GM18498 (cell line): ENCODE measurements around the gene KRR1.
"Not testable (repeated sequence)": the region's sequence is repeated elsewhere in the genome, so short reads cannot be mapped to it uniquely, and the experiment has no call there.

Source experiments
- ATAC-seq: cut with Tn5 transposase; IDR thresholded peaks from one replicate; pipeline ENCODE4 v1.9.1; 2021; ENCODE audit warnings: mild to moderate bottlenecking, moderate library complexity; ENCODE audit not compliant: unreplicated experiment

KRR1 gene

DNA sequence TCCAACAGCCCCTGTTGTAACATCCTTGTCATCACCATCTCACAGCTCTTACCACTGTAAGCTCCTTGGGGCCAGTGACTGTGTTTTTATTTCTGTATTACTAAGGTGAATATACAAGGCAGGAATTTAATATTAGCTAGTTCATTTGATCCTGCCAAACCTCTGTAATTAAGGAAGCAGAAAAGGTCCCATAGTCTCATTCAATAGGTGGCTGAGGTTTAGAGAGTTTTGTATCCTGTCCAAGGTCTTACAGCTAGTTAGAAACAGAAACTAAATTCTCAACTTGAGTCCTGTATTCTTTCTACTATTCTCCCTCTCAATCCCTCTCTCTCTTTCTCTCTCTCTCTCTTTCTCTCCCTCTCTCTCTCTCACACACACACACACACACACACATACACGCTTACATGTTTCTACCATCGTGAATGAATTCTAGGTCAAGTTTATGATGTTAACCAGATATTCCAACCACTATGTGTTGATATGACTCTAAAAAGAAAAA, 31.4 kb downstream of the KRR1 start:
- peak; percentile 37 for ATAC-seq

DNA sequence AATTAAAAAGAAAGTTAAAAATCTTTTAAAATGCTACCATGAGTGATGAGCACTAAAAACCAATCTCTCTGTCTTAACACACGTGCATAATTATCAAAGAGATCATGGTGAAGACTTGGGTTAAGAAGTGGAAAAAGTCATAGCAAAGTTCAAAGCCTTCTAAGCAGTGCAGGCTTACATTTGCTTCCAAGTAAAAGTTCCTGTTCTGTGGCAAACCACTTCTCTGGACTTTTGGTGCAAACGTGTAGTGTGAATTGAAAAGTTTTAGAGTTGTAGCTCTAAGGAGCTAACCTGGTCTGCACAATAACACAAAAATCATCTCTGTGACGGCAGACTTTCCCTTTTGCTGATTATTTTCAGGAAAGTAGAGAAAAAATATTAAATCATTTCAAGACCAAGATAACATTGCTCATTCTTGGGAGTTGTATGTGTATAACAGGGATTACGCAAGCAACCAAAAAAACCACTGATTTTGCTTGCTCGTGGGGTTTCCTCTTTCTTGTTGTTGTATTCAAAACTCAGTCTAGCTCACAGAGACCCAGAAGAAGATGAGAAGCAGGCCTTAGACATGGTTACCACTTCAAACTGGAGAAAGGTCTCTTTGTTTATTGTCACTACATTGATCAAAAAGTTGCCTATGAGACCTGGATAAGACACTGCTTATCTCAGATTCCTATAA, 33.2 kb downstream of the KRR1 start:
- ATAC-seq: peak; percentile 28

DNA sequence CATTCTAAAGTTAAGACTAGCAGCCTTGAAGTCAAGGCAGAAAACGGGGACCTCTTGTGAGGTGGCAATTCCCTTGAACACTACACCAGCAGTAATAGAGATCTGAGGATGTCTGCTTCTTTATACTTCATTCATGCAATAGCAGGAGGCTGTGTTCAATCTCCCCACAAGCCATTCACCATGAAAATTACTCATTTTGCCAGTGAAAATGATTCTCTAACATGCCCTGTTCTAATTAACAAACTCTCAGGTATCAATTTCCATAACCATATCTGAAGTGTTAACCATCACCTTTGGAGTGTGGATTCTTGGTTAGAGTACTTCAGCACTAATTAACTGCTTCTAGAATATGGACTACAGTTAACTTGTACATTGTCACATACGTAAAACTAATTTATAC, 34.3 kb downstream of the KRR1 start:
- ATAC-seq: no peak

DNA sequence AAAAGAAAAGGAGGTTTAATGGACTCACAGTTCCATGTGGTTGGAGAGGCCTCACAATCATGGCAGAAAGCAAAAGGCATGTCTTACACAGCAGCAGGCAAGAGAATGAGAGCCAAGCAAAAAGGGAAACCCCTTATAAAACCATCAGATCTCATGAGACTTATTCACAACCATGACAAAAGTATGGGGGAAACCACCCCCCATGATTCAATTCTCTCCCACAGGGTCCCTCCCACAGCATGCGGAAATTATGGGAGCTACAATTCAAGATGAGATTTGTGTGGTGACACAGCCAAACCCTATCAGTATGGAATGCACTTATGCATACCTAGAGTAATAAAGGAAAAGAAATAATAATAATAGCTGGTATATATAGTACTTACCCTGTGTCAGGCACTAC, 35.3 kb downstream of the KRR1 start:
- no peak for ATAC-seq

DNA sequence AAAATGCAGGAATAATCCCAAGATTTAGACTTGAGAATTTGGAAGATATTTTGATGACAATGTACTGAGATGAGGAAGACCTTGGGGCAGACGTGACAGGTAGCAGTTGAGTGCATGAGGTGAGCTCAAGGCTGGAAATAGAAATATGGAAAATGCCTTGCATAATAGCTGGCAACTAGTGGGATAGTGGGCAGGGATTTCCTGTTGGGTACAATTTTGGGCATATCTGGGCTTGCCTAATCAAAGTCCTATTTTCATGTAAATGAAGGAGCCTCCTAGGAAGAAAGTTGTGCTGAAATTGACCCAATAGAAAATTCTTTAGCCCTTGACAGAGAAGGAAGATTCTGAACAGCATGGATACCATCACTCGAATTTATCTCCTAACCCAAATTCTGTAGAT, 37.3 kb downstream of the KRR1 start:
- ATAC-seq: no peak

DNA sequence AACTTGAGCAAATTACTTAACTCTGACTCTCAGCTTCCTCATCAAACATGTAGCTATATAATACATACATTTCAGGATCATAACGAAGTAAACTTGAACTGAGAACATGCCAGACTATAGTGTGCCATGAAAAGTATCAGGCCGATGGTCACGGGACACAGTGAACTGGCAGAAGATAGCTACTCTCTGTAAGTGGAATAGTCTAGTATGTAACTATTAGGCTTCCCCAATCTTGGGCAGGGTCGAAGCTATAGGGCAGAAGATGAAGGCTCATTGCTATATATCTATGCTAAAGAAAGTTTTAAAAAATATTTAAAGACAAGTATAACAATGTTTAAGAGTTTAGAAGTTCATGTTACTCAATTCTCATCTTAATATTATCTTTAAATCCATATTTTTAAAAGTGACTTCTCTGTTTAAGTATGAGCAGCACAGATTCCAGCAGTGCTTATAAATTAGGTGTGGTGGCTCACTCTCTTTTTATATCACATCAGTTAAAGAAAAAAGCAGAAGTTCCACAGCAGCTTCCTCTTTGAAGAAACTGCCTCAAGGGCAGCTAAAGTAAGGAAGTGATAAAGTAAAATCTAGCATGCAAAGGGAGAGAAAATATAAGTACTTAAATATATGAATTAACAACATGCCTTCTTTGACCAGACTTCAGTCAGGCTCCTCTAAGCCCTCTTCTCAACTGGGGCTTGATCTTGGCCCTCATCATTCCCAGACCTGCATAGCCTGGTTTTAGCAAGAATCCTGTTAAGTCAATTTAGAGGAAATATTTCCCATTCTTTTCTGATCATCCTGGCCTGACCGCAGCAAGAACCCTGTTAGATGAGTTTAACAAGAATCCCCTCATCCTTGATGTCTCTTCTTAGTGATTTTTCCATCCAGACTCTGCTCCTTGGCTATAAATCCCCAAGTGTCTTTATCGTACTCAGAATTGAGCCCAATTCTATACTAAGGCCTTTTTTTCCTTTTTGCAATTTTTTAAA, 39.2 kb downstream of the KRR1 start:
- ATAC-seq: no peak

DNA sequence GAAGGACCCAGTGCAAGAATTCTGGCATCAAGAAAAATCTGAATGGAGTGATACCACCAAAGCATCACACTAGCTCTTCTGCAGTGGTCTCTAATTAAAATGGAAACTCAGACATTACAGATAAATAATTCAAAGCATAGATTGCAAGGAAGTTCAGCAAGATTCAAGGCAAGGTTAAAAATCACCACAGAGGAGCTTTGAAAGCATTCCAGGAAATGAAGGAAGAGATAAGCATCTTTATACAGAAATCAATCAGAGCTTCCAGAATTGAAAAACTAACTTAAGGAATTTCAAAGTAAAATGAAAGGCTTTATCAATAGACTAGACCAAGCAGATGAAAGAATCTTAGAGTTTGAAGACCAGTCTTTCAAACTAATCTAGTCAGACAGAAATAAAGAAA, 51.2 kb downstream of the KRR1 start:
- ATAC-seq: no peak

DNA sequence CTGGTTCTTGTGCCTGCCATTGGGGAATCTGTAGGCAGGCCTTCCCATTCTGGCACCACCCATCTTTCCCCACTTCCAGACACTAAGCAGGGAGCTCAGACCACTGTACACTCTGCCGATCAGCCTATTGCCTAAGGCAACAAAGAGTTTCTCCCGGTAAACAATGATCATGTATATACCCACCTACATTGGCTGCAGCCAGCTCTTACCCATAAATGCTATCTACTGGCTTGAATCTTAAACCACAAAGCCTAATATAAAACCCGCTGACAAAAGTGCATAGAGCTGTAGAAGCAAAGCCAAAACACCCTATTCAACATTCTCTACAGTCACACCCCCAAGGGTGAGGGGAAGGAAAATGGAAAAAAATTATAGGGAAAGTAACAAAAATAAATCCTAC, 51.7 kb downstream of the KRR1 start:
- ATAC-seq: no peak

DNA sequence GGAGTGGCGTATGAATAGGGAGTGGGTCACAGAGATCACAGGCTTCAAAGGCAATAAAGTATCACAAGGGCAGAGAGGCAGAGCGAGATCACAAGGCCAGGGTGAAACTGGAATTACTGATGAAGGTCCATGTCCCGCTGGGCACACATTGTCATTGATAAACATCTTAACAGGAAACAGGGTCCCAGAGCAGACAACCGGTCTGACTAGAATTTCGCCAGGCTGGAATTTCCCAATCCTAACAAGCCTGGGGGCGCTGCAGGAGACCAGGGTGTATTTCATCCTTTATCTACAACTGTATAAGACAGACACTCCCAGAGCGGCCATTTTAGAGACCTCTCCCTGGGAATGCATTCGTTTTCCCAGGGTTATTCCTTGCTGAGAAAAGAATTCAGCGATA, 53.5 kb downstream of the KRR1 start:
- ATAC-seq: not testable (repeated sequence)

DNA sequence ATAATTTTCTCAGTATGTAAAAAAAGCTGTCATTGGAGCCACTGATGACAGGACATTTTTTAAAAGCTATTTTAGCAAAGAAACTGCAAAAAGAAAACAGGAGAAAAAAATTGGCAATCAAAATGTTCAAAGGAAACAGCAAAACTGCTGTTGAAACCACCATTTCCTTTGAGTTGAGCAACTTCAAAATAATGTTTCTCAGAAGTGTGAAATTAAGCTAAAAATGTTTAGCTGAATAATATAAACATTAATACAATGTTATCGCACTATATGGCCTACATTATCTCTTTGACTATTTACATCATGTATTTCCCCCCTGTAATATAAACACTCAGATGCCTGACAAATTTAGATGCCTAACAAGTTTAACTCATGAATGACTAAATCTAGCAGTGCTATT, 54.2 kb downstream of the KRR1 start:
- ATAC-seq: no peak

DNA sequence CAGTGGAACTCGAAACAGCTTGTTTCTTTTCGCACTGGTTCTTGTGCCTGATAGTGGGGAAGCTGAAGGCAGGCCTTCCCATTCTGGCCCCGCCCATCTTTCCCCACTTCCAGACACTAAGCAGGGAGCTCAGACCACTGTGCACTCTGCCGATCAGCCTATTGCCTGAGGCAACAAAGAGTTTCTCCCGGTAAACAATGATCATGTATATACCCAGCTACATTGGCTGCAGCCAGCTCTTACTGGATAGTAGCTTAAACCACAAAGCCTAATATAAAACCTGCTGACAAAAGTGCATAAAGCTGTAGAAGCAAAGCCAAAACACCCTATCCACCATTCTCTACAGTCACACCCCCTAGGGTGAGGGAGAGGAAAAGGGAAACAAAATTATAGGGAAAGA, 55.6 kb downstream of the KRR1 start:
- no peak for ATAC-seq

DNA sequence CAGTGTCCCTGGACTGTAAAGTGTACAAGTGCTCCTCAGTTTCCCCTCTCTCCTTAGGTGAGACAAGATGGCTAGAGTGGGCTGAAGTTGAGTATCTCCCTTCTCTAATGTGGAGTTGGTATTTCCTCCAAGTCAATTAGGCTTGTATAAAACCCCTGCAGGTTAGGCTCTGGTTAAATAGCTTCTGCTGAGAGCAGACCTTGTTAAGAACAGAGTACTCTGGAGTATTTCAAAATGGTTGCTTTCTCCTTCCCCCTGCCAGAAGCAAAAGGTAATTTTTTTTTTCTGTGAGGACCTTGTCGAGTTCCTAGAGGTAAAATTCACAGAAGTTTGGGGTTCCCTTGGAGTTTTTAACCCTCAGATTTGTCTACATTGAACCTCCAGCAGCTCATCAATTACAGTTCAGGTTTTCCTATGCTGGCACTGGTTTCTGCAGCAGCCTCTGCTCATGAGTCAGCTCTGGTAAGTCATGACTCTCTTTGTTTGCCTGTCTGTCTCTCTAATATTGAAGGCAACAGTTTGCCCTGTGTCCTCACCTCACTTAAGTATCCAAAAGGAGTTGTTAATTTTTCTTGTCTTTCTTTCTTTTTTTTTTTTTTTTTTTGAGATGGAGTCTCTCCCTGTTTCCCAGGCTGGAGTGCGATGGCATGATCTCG, 58.6 kb downstream of the KRR1 start:
- no peak for ATAC-seq

DNA sequence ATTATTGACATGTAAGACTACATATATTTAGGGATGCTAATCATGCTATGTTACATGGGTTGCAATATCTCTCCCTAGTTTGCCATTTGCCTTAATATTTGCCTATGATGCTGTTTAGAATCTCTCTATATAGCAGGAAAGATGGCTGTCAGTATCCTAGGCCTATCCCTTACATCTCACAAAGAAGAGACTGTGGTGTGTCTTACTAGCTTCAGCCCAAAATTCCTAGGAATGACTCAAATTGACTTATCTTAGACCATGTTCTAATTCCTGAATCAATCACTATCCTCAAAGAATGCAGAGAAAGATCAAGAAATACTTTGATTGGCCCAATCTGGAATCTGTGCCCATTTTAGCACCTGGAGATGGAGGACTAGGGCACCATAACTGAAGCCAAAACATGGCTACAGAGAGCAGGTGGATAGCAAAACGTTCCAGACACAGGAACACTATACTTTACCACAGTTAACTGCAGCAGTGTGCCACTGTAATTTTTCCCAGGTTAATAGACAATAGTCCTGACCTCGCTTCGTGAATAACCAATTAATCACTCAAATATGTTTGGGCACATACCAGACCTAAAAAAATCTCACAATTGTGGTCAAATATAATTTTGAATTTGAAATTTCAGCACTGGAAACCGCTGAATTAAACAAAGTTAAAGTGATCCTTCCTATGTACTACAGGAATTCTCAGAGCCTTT, 63.6 kb downstream of the KRR1 start:
- ATAC-seq: no peak

DNA sequence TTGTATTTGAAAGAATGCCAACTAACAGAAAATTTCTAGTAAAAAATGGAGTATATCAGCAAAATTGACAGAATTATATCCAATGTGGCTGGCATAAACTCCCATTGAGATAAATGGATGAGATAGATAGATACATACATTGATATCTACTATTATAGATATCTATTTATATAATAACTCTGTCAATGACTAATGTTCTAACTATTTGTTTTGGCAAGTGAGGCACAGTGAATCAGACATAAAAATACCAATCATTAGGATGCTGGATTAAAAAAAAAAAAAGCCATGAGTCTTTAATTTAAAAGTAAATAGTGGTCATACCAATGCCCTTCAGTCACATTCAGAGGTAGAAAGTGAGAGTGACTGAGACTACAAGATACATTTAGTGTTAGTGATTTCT, 64.6 kb downstream of the KRR1 start:
- ATAC-seq: no peak

DNA sequence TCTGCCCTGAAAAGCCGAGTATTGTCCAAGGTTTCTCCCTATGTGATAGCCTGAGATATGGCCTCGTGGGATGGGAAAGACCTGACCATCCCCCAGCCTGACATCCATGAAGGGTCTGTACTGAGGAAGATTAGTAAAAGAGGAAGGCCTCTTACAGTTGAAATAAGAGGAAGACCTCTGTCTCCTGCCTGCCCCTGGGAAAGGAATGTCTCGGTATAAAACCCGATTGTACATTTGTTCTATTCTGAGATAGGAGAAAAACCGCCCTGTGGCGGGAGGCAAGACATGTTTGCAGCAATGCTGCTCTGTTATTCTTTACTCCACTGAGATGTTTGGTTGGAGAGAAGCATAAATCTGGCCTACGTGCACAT, 66.3 kb downstream of the KRR1 start:
- ATAC-seq: not testable (repeated sequence)

DNA sequence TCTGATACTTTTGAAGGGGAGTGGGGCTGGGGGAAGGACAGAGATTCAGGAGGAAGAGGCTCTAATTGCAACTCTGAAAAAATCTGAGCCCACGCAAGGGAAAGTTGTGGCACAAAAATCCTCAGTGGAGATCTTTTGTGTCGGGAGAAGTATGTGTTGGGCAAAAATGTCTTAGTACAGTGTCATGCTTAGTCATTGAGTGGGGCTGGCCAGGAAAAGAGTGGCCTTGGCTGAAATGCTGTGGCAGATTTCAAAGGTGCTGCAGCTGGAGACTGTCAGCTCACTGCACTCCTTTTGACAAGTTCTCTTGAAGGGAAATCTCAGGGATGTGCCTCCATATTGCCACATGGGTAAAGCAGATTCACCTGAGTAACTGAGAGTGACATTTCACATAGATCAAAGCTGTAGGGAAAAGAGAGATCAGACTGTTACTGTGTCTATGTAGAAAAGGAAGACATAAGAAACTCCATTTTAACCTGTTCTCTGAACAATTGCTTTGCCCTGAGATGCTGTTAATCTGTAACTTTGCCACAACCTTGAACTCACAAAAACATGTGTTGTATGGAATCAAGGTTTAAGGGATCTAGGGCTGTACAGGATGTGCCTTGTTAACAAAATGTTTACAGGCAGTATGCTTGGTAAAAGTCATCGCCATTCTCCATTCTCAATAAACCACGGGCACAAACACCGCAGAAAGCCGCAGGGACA, 66.8 kb downstream of the KRR1 start:
- no peak for ATAC-seq

DNA sequence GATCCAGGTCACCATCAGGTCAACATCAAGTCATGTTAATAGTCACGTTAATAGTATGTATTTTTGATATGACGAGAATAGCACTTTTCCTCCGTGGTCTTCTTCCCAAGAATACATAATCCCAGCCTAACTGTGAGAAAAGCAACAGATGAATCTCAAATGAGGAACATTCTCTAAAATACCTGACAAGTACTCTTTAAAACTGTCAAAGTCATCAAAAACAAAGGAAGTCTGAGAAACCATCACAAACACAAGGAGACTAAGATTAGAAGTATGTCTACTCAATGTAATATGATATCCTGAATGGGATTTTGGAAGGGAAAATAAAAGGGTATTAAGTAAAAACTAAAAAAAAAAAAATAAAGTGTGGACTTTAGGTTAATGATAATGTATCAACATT, 67.7 kb downstream of the KRR1 start:
- ATAC-seq: no peak

DNA sequence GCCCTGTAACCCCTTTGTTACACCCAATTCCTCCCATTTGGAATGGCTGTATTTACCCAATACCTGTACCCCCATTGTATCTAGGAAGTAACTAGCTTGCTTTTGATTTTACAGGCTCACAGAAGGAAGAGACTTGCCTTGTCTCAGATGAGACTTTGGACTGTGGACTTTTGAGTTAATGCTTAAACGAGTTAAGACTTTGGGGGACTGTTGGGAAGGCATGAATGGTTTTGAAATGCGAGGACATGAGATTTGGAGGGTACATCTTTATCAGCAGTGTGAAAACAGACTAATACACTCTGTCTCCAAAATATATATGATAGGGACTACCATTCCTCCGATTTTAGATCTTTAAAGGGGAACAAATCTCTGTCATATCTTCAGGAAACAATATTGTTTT, 69.0 kb downstream of the KRR1 start:
- not testable (repeated sequence) for ATAC-seq

DNA sequence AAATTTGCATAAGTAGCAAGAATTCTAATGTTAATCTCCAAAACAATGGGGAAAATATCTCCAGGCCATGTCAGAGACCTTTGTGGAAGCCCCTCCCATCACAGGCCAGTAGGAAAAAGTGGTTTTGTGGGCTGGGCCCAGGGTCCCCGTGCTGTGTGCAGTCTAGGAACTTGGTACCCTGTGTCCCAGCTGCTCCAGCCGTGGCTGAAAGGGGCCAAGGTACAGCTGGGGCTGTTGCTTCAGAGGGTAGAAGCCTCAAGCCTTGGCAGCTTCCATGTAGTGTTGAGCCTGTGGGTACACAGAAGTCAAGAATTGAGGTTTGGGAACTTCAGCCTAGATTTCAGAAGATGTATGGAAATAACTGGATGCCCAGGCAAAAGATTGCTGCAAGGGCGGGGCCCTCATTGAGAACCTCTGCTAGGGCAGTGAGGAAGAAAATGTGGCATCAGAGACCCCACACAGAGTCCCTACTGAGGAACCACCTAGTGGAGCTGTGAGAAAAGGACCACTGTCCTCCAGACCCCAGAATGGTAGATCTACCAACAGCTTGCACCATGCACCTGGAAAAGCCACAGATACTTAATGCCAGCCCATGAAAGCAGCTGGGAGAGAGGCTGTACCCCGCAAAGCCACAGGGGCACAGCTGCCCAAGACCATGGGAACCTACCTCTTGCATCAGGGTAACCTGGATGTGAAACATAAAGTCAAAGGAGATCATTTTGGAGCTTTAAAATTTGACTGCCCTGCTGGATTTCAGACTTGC, 69.5 kb downstream of the KRR1 start:
- not testable (repeated sequence) for ATAC-seq
